ENCODE measurements around the gene PSMD11.

PSMD11 gene

GRCh38 chr17:32467949-32468348, 23.6 kb downstream of the PSMD11 start:
- no peak for DNase-seq (ENCODE audit: low spot score)

- no peak for DNase-seq (ENCODE audit: low spot score)
Observed at GRCh38 chr17:32470405-32471167, 26.3 kb downstream of the PSMD11 start.

- DNase-seq (ENCODE audit: low spot score) = no peak
Observed at GRCh38 chr17:32471652-32472051, 27.3 kb downstream of the PSMD11 start.

- no peak for DNase-seq (ENCODE audit: low spot score)
Observed at GRCh38 chr17:32475258-32475657, 30.9 kb downstream of the PSMD11 start.

- DNase-seq (ENCODE audit: low spot score) = no peak
Observed at GRCh38 chr17:32477220-32477619, 32.9 kb downstream of the PSMD11 start.

GRCh38 chr17:32479074-32479617, 34.8 kb downstream of the PSMD11 start:
- DNase-seq (ENCODE audit: low spot score) = no peak

- no peak for DNase-seq (ENCODE audit: low spot score)
Observed at GRCh38 chr17:32481193-32481592, 36.9 kb downstream of the PSMD11 start.

GRCh38 chr17:32482568-32483320, 38.4 kb downstream of the PSMD11 start:
- DNase-seq (ENCODE audit: low spot score) = no peak

- DNase-seq (ENCODE audit: low spot score) = peak; percentile 62
Observed at GRCh38 chr17:32483451-32484019, 39.2 kb downstream of the PSMD11 start.

GRCh38 chr17:32484041-32484461, 39.7 kb downstream of the PSMD11 start:
- DNase-seq (ENCODE audit: low spot score) = no peak

- no peak for DNase-seq (ENCODE audit: low spot score)
Observed at GRCh38 chr17:32484628-32485027, 40.3 kb downstream of the PSMD11 start.

- DNase-seq (ENCODE audit: low spot score) = no peak
Observed at GRCh38 chr17:32485261-32486110, 41.2 kb downstream of the PSMD11 start.

- DNase-seq (ENCODE audit: low spot score) = no peak
Observed at GRCh38 chr17:32486111-32486700, 41.9 kb downstream of the PSMD11 start.

GRCh38 chr17:32486701-32487472, 42.6 kb downstream of the PSMD11 start, which contains the start of gene CDK5R1:
Gene CDK5R1, plus strand, starts transcription at chr17:32486993. Its CDS starts 628 bp downstream, at chr17:32487621.
- peak; percentile 66 for DNase-seq (ENCODE audit: low spot score)

- DNase-seq (ENCODE audit: low spot score) = peak; percentile 43
Observed at GRCh38 chr17:32487473-32488176, 43.3 kb downstream of the PSMD11 start.

GRCh38 chr17:32488177-32488542, 43.9 kb downstream of the PSMD11 start:
- no peak for DNase-seq (ENCODE audit: low spot score)

- DNase-seq (ENCODE audit: low spot score) = no peak
Observed at GRCh38 chr17:32488604-32489180, 44.4 kb downstream of the PSMD11 start.

GRCh38 chr17:32489320-32490100, 45.2 kb downstream of the PSMD11 start:
- DNase-seq (ENCODE audit: low spot score) = no peak

GRCh38 chr17:32490101-32490482, 45.8 kb downstream of the PSMD11 start:
- no peak for DNase-seq (ENCODE audit: low spot score)

Data from HuH-7 (cell line).